ENCODE data around the gene AHSA1. TPM values are rescaled to one million over a fixed set of nuclear protein-coding genes. Genes with fewer than 3 reads are reported as not detected.

Gene AHSA1
- total and polyA plus RNA-seq, 2 of the 8 experiments (the other 6 are each of a cell fraction or from before 2014, with no cell fraction given): 155 to 221 TPM

- Histone ChIP-seq H2AFZ (ENCODE audit: low read length) (no peak overlapping the region), H4K20me1 (replicated peaks in 1 of 2; ENCODE audit: control insufficient read depth in 1 of 2, insufficient read depth in 2 of 2, low read length in 2 of 2) (peaks cover 0 to 3% of the 10 kb centered on the region in 2 experiments), H4K5ac (ENCODE audit: insufficient read length, low read depth, low read length) (no peak overlapping the region), H3K27me3 (replicated peaks in 1 of 4; ENCODE audit: control insufficient read depth in 3 of 4, extremely low read depth in 1 of 4, insufficient read depth in 3 of 4, low read length in 3 of 4) (no peaks in the 10 kb centered on the region), H2BK120ac (replicated peaks; ENCODE audit: low read depth, low read length) (no peak overlapping the region), H3K9ac (replicated peaks in 1 of 4; ENCODE audit: extremely low read depth in 1 of 4, low read depth in 3 of 4, low read length in 3 of 4) (no peak overlapping the region), H2BK15ac (ENCODE audit: low read length) (no peak overlapping the region), H3K9me3 (ENCODE audit: insufficient read depth in 2 of 2, low read depth in 1 of 2, low read length in 1 of 2) (no peaks in the 10 kb centered on the region), H3K18ac (ENCODE audit: extremely low read depth, low read length) (no peak overlapping the region), H2BK5ac (ENCODE audit: low read depth, low read length) (no peak overlapping the region), H3K23me2 (ENCODE audit: low read depth, low read length) (no peaks in the 10 kb centered on the region), H2BK20ac (ENCODE audit: low read length) (no peak overlapping the region), H3K79me2 (ENCODE audit: control insufficient read depth in 1 of 2, insufficient read depth in 2 of 2, low read length in 2 of 2) (no peaks in the 10 kb centered on the region), H3K4me2 (ENCODE audit: insufficient read depth in 1 of 2, low read depth in 2 of 2, low read length in 2 of 2) (no peak overlapping the region), H4K91ac (replicated peaks; ENCODE audit: insufficient read length, low read length) (no peak overlapping the region), H3K14ac (ENCODE audit: insufficient read length) (no peak overlapping the region), H3K36me3 (ENCODE audit: control insufficient read depth in 2 of 4, insufficient read depth in 4 of 4, low read length in 3 of 4) (peaks cover 19 to 55% (median 35%) of the 10 kb centered on the region in 4 experiments), H3K4me1 (replicated peaks in 1 of 4; ENCODE audit: control insufficient read depth in 3 of 4, insufficient read depth in 4 of 4, low read length in 3 of 4) (peaks cover 0 to 6% (median 3%) of the 10 kb centered on the region in 4 experiments; a peak in 3 of 7 replicates), H3K56ac (replicated peaks; ENCODE audit: insufficient read length, low read depth, low read length) (no peak overlapping the region), H2BK12ac (ENCODE audit: low read depth, low read length) (no peak overlapping the region), H2AK5ac (ENCODE audit: low read depth, low read length) (no peak overlapping the region), H3K23ac (ENCODE audit: insufficient read length) (no peak overlapping the region), H3K79me1 (ENCODE audit: low read depth, low read length) (no peaks in the 10 kb centered on the region), H3K27ac (ENCODE audit: low read depth, low read length) (no peak overlapping the region), H3K4me3 (ENCODE audit: extremely low read depth in 1 of 4, insufficient read depth in 2 of 4, low read depth in 3 of 4, low read length in 4 of 4) (no peak overlapping the region), H4K8ac (ENCODE audit: extremely low read depth, insufficient read depth, low read length) (0 out of 2 replicates have a peak overlapping the region, but pooled peaks have one; percentile 35), H3K4ac (replicated peaks; ENCODE audit: insufficient read length, low read depth, low read length) (no peak overlapping the region)
- CTCF ChIA-PET (ENCODE audit: partially characterized antibody): interaction anchor here (0.6 to 3.9 kb wide), 4 partner anchors 10 to 82 kb away, joined by 3 to 32 read pairs (median 4); partner anchors contain the start of genes AHSA1 and VIPAS39
- DNase-seq (ENCODE audit: low read depth in 1 of 2, low spot score in 2 of 2) (no peak), FAIRE-seq (no peak)
- WGBS, 2 experiments (ENCODE audit: extremely low coverage in 1 of 2, insufficient coverage in 1 of 2, insufficient read length in 1 of 2, insufficient replicate concordance in 2 of 2, low coverage in 1 of 2, low lambda C conversion rate in 2 of 2, missing lambda C conversion rate in 1 of 2): 86% methylated on average over 12 of the region's 14 CpGs; no CpG with 5 or more reads in 1 of the 2 experiments
- POLR2A ChIA-PET (ENCODE audit: partially characterized antibody): interaction anchor here (1.0 to 1.6 kb wide), 3 partner anchors 10 to 12 kb away, joined by 3 to 6 read pairs (median 4); partner anchors contain the start of genes AHSA1 and VIPAS39
- no peak for TF ChIP-seq CEBPB (IDR thresholded peaks at IDR 0.05; ENCODE audit: low read depth, low read length)
- TF ChIP-seq E2F6 (IDR thresholded peaks at IDR 0.05): no peak
- no peak for TF ChIP-seq RBBP5 (IDR thresholded peaks at IDR 0.05; ENCODE audit: borderline replicate concordance, low read depth, low read length)
- no peak for TF ChIP-seq NANOG (IDR thresholded peaks at IDR 0.05; ENCODE audit: insufficient read depth, low read depth, low read length, poor library complexity, severe bottlenecking)
- TF ChIP-seq POLR2AphosphoS5 (IDR thresholded peaks at IDR 0.05; ENCODE audit: low read depth, low read length): no peak
- TF ChIP-seq, protein P1, sequence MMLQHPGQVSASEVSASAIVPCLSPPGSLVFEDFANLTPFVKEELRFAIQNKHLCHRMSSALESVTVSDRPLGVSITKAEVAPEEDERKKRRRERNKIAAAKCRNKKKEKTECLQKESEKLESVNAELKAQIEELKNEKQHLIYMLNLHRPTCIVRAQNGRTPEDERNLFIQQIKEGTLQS (IDR thresholded peaks at IDR 0.05; ENCODE audit: insufficient read depth, low read depth, low read length): no peak
- no peak for TF ChIP-seq FOSL1 (IDR thresholded peaks at IDR 0.05; ENCODE audit: insufficient read depth, low read depth, low read length)
- no peak for TF ChIP-seq RNF2 (IDR thresholded peaks at IDR 0.05; ENCODE audit: borderline replicate concordance, low read depth, low read length, missing control alignments, poor library complexity, severe bottlenecking)
- TF ChIP-seq MAX (IDR thresholded peaks at IDR 0.05): no peak
- no peak for TF ChIP-seq HDAC2 (IDR thresholded peaks at IDR 0.05; ENCODE audit: borderline replicate concordance in 1 of 2, low read depth in 2 of 2, low read length in 2 of 2)
- no peak for TF ChIP-seq KDM1A (IDR thresholded peaks at IDR 0.05; ENCODE audit: borderline replicate concordance, low read length)
Observed at GRCh38 chr14:77469067-77469505, 11.2 kb downstream of the AHSA1 start.

Data from H1 (cell line).